ENCODE results near the gene SMOC2. TPM values are rescaled to one million over a fixed set of nuclear protein-coding genes. Genes with fewer than 3 reads are reported as not detected.

The SMOC2 gene
- total RNA-seq, 2 donors from 2014 or later = 25.6 to 29.6 TPM

DNA sequence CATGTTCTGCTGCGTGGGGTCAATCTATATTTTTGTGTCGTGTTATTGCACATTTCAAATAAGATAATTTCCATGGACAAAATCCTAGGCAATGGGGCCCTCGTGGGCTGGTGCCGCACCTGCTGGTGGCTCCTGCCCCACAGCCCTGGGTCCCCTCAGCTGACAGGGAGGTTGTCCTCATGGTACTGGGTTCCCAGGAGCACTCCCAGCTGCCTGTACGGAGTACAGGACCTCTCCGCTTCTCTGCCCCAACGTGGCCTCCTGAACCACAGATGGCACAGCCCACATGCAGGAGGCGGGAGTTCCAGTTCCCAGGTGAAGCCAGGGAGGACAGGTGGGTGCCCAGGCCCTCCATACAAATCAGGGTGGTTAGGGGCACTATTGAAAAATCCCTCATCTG, 243.5 kb downstream of the SMOC2 start:
- TF ChIP-seq, protein P1, sequence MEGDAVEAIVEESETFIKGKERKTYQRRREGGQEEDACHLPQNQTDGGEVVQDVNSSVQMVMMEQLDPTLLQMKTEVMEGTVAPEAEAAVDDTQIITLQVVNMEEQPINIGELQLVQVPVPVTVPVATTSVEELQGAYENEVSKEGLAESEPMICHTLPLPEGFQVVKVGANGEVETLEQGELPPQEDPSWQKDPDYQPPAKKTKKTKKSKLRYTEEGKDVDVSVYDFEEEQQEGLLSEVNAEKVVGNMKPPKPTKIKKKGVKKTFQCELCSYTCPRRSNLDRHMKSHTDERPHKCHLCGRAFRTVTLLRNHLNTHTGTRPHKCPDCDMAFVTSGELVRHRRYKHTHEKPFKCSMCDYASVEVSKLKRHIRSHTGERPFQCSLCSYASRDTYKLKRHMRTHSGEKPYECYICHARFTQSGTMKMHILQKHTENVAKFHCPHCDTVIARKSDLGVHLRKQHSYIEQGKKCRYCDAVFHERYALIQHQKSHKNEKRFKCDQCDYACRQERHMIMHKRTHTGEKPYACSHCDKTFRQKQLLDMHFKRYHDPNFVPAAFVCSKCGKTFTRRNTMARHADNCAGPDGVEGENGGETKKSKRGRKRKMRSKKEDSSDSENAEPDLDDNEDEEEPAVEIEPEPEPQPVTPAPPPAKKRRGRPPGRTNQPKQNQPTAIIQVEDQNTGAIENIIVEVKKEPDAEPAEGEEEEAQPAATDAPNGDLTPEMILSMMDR (IDR thresholded peaks at IDR 0.05) = no peak
- no peak for DNase-seq
- H3K4me3 ChIP-seq = no peak overlapping the region
- no peak overlapping the region for H3K27ac ChIP-seq
- no peak overlapping the region for H3K9ac ChIP-seq (ENCODE audit: low read depth in 2 of 2, low read length in 2 of 2)
- H3K9me3 ChIP-seq = no peaks in the 10 kb centered on the region
- H3K4me1 ChIP-seq = no peaks in the 10 kb centered on the region
- no peaks in the 10 kb centered on the region for H3K27me3 ChIP-seq
- no peaks in the 10 kb centered on the region for H3K36me3 ChIP-seq
- intact Hi-C loops (cut with DNase I) = no loop called here

DNA sequence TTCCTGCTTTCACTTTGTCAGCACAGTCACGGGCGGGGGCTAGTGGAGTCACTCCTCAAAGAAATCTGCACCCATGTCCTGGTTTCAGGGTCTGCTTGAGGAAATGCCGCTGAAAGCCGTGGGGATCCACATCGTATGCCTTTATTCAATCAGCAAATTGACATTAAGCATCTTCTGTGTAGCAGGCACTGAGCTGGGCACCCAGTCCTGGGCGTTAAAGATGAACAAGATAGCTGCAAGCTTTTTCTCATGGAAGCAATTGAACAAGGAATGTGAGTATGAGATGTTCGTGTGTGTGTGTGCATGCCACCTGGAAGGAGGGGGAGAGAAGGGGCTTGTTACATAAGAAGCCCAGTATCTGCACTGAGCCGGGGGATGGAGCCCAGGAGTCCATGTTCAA, 243.9 kb downstream of the SMOC2 start:
- Histone ChIP-seq H3K9me3 (no peaks in the 10 kb centered on the region), H3K27ac (no peak overlapping the region), H3K27me3 (no peaks in the 10 kb centered on the region), H3K4me1 (no peaks in the 10 kb centered on the region), H3K36me3 (no peaks in the 10 kb centered on the region), H3K4me3 (no peak overlapping the region), H3K9ac (ENCODE audit: low read depth in 2 of 2, low read length in 2 of 2) (no peak overlapping the region)
- TF ChIP-seq, protein P1 (IDR thresholded peaks at IDR 0.05) = no peak
- no peak for DNase-seq
- intact Hi-C loops (cut with DNase I) = no loop called here

DNA sequence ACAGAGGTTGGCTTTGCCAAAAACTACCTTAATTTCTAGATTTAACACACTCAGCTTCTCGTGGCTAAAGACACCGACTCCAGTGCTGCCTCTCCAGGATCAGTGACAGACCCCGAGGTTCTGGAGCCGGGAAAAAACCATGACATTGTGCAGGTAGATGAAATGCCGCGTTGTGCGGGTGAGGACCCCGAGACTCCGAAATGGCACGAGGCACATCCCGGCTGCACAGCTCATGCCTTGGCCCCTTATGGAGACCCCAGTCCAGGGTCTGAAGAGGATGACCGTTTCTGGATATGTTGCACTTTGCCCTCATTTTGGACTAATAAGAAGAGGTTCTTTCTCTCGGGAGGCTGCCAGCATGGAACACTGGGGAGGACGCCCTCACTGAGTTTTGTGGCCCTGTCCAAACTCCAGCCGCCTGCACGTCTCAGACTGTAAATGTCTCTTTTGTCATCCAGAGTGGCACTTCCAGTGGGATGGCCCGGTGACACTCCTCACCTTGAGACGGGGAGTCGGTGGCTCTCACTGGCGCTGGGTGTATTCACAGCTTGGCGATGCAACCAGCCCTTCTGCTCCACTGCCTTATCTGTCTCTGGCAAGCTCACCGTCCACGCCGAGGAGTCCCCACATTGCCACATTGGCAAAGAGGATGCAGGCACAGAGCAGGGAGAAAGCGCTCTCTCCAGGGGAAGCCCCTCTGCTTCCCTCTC, 245.2 kb downstream of the SMOC2 start:
- H3K4me1 ChIP-seq = no peaks in the 10 kb centered on the region
- H3K27me3 ChIP-seq = no peaks in the 10 kb centered on the region
- no peak overlapping the region for H3K4me3 ChIP-seq
- TF ChIP-seq, protein P1 (IDR thresholded peaks at IDR 0.05) = no peak
- DNase-seq = no peak
- H3K36me3 ChIP-seq = no peaks in the 10 kb centered on the region
- H3K9me3 ChIP-seq = no peaks in the 10 kb centered on the region
- no peak overlapping the region for H3K9ac ChIP-seq (ENCODE audit: low read depth in 2 of 2, low read length in 2 of 2)
- no peak overlapping the region for H3K27ac ChIP-seq
- intact Hi-C loops (cut with DNase I) = no loop called here

DNA sequence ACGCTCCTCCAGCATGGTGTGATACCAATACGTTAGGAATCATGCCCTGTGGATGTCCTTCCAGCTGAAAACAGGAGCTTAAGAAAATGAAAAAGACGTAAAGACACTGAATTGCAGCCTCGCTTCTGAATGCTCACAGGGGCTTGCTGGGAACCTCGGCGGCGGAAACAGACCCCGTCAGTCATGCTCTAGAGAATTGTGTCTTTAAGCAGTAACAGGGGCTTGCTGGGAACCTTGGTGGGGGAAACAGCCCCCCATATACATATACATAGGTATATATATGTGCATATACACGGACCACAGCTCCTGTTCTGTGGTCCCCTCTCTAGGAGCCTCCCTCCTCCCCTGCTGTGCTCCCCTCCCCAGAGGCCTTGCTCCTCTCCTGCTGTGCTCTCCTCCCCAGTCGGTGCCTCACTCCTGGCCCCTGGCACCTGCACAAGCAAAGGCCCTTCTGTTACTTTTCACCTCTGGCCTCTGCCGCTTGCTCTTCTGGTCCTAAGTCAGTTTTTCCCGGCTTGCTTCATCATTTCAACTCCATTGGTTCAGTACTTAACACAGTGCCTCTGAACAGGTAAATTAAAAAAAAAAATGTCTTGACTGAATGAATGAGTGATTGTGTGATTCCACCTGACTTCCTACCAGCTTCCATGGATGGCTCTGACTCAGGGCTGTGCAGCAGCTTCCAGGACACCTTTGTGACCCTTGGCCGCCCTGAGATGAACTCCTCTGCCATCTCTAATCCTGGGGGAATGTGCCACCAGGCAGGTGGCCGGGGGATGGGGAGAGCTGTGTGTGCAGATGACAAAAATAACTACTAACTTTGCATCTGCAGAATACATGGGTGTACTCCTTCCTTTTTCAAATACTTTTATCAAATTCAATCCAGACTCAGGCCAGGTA, 246.1 kb downstream of the SMOC2 start:
- no peak overlapping the region for H3K4me3 ChIP-seq
- no peaks in the 10 kb centered on the region for H3K4me1 ChIP-seq
- H3K27me3 ChIP-seq = no peaks in the 10 kb centered on the region
- no peak overlapping the region for H3K27ac ChIP-seq
- DNase-seq = no peak
- no peaks in the 10 kb centered on the region for H3K36me3 ChIP-seq
- no peaks in the 10 kb centered on the region for H3K9me3 ChIP-seq
- TF ChIP-seq, protein P1 (IDR thresholded peaks at IDR 0.05) = no peak
- no peak overlapping the region for H3K9ac ChIP-seq (ENCODE audit: low read depth in 2 of 2, low read length in 2 of 2)
- intact Hi-C loops (cut with DNase I) = no loop called here

DNA sequence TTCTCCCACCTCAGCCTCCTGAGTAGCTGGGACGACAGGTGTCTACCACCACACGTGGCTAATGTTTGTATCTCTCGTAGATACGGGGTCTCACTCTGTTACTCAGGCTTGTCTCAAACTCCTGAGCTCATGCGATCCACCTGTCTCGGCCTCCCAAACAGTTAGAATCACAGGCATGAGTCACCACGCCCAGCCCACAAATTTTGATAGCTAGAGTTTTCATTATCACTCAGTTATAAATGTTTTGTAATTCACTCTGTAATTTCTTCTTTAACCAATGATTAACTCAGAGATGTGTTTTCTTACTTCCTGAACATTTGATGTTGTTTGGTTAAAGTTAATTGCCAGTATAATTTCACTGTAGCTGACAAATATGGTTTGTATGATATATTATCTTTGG, 249.3 kb downstream of the SMOC2 start:
- peak; percentile 36 for DNase-seq

More for the DNA sequence above, 249.3 kb downstream of the SMOC2 start:
- H3K9me3 ChIP-seq = no peaks in the 10 kb centered on the region
- no peaks in the 10 kb centered on the region for H3K36me3 ChIP-seq
- H3K27ac ChIP-seq = no peak overlapping the region
- H3K4me3 ChIP-seq = no peak overlapping the region
- H3K4me1 ChIP-seq = no peaks in the 10 kb centered on the region
- intact Hi-C loops (cut with DNase I) = no loop called here
- H3K27me3 ChIP-seq = no peaks in the 10 kb centered on the region
- H3K9ac ChIP-seq (ENCODE audit: low read depth in 2 of 2, low read length in 2 of 2) = no peak overlapping the region
- TF ChIP-seq, protein P1 (IDR thresholded peaks at IDR 0.05) = no peak
